Ishikawa (cell line): ENCODE data around the gene ROBO2.

Experiments
- CEBPB ChIP-seq: IDR thresholded peaks from 2 replicates; pipeline ENCODE4 v1.6.1; 2012
- CREB1 ChIP-seq: IDR thresholded peaks from 2 replicates; pipeline ENCODE4 v1.6.1; 2012; ENCODE audit warnings: low read depth
- FOXM1 ChIP-seq: IDR thresholded peaks from 2 replicates; pipeline ENCODE4 v1.6.1; 2012; ENCODE audit warnings: low read depth, borderline replicate concordance
- RAD21 ChIP-seq: IDR thresholded peaks from 2 replicates; pipeline ENCODE4 v1.6.1; 2012; ENCODE audit warnings: low read depth
- TAF1 ChIP-seq: IDR thresholded peaks from 2 replicates; pipeline ENCODE4 v1.6.1; 2012; ENCODE audit warnings: low read depth, mild to moderate bottlenecking
- ZBTB7A ChIP-seq: IDR thresholded peaks from 2 replicates; pipeline ENCODE4 v1.6.1; 2012; ENCODE audit warnings: low read depth
- TF ChIP-seq, protein P1 (sequence below): IDR thresholded peaks from 2 replicates; pipeline ENCODE4 v1.6.1; 2012

DNA sequence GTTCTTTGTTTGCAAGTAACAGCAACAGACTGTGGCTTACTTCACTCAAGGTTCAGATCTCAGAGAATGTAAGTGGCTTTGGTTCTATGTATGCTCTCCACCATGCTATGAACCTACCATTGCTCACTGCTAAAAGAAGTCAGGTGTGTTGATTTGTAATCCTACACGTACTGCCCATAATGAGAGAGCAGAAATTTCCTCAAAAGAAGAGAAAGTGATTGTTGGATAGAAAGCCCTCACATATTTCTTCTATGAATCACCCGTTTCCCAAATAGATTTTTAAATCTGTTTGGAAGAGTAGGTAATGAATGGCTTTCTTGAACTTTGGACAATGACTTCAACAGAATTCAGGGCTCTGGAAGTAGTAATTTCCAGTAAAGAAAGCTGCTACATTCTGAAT is 565.4 kb downstream of the ROBO2 start:
- TF ChIP-seq RAD21 (no peak), CREB1 (no peak), FOXM1 (no peak), ZBTB7A (no peak), CEBPB (no peak), TAF1 (no peak)
- TF ChIP-seq, protein P1, sequence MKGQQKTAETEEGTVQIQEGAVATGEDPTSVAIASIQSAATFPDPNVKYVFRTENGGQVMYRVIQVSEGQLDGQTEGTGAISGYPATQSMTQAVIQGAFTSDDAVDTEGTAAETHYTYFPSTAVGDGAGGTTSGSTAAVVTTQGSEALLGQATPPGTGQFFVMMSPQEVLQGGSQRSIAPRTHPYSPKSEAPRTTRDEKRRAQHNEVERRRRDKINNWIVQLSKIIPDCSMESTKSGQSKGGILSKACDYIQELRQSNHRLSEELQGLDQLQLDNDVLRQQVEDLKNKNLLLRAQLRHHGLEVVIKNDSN, result no peak
